Measurements from ENCODE around the gene CLEC20A. TPM values are rescaled to one million over a fixed set of nuclear protein-coding genes. Genes with fewer than 3 reads are reported as not detected.

CLEC20A gene
- total RNA-seq, 2 donors from 2014 or later = not detected

- TF ChIP-seq, protein P1, sequence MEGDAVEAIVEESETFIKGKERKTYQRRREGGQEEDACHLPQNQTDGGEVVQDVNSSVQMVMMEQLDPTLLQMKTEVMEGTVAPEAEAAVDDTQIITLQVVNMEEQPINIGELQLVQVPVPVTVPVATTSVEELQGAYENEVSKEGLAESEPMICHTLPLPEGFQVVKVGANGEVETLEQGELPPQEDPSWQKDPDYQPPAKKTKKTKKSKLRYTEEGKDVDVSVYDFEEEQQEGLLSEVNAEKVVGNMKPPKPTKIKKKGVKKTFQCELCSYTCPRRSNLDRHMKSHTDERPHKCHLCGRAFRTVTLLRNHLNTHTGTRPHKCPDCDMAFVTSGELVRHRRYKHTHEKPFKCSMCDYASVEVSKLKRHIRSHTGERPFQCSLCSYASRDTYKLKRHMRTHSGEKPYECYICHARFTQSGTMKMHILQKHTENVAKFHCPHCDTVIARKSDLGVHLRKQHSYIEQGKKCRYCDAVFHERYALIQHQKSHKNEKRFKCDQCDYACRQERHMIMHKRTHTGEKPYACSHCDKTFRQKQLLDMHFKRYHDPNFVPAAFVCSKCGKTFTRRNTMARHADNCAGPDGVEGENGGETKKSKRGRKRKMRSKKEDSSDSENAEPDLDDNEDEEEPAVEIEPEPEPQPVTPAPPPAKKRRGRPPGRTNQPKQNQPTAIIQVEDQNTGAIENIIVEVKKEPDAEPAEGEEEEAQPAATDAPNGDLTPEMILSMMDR (IDR thresholded peaks at IDR 0.05) = no peak
- TF ChIP-seq POLR2A (IDR thresholded peaks at IDR 0.05) = no peak
- Histone ChIP-seq H3K4me3 (no peak overlapping the region), H3K27ac (no peak overlapping the region), H3K27me3 (no peaks in the 10 kb centered on the region), H3K4me1 (no peaks in the 10 kb centered on the region), H3K36me3 (replicated peaks in 1 of 2; ENCODE audit: insufficient read depth in 1 of 2, low read depth in 2 of 2) (no peaks in the 10 kb centered on the region), H3K9me3 (no peaks in the 10 kb centered on the region)
- WGBS, 2 donors = 81 to 89% methylated on average over 4 of the region's 4 CpGs
- DNase-seq = no peak
- ATAC-seq = no peak
- intact Hi-C loops (cut with DNase I) = no loop called here
Observed at GRCh38 chr1:178516110-178516509, 19.3 kb upstream of the CLEC20A start.

GRCh38 chr1:178513278-178513983 is 16.7 kb upstream of the CLEC20A start:
- Histone ChIP-seq H3K4me3 (no peak overlapping the region), H3K36me3 (replicated peaks in 1 of 2; ENCODE audit: insufficient read depth in 1 of 2, low read depth in 2 of 2) (no peaks in the 10 kb centered on the region), H3K9me3 (no peaks in the 10 kb centered on the region), H3K27ac (no peak overlapping the region), H3K27me3 (no peaks in the 10 kb centered on the region), H3K4me1 (no peaks in the 10 kb centered on the region)
- TF ChIP-seq, protein P1 (IDR thresholded peaks at IDR 0.05) = no peak
- TF ChIP-seq POLR2A (IDR thresholded peaks at IDR 0.05) = no peak
- ATAC-seq = no peak
- no peak for DNase-seq
- intact Hi-C loops (cut with DNase I) = no loop called here
- 66 to 75% methylated on average over 14 of the region's 14 CpGs for WGBS, 2 donors

- Histone ChIP-seq H3K4me1 (no peaks in the 10 kb centered on the region), H3K4me3 (no peak within 1 kb of the TSS), H3K27ac (no peak within 1 kb of the TSS), H3K36me3 (replicated peaks in 1 of 2; ENCODE audit: insufficient read depth in 1 of 2, low read depth in 2 of 2) (no peaks in the 10 kb centered on the region), H3K9me3 (no peaks in the 10 kb centered on the region), H3K27me3 (no peaks in the 10 kb centered on the region)
- ATAC-seq (no peak), DNase-seq (no peak)
- TF ChIP-seq POLR2A (IDR thresholded peaks at IDR 0.05) = no peak
- TF ChIP-seq, protein P1 (IDR thresholded peaks at IDR 0.05) = no peak
- intact Hi-C loops (cut with DNase I) = no loop called here
- 86 to 89% methylated on average over 12 to 19 of the region's 19 CpGs for WGBS, 2 donors
Observed at GRCh38 chr1:178512566-178513277, 16.0 kb upstream of the CLEC20A start, which contains the start of gene TEX35. TSS of gene TEX35 (plus strand) at chr1:178513109. CDS start at chr1:178513189, 80 bp downstream.

- intact Hi-C loops (cut with DNase I) = no loop called here
- no peaks in the 10 kb centered on the region for H3K9me3 ChIP-seq
- H3K4me3 ChIP-seq = no peak overlapping the region
- no peak overlapping the region for H3K27ac ChIP-seq
- TF ChIP-seq, protein P1 (IDR thresholded peaks at IDR 0.05) = no peak
- TF ChIP-seq POLR2A (IDR thresholded peaks at IDR 0.05) = no peak
- no peaks in the 10 kb centered on the region for H3K36me3 ChIP-seq (replicated peaks in 1 of 2; ENCODE audit: insufficient read depth in 1 of 2, low read depth in 2 of 2)
- WGBS, 2 donors = 84 to 89% methylated on average over 4 of the region's 4 CpGs
- peaks cover 5% of the 10 kb centered on the region for H3K4me1 ChIP-seq
- no peak for DNase-seq
- H3K27me3 ChIP-seq = no peaks in the 10 kb centered on the region
- no peak for ATAC-seq
Observed at GRCh38 chr1:178510155-178510554, 13.4 kb upstream of the CLEC20A start.

Data from body of pancreas (tissue), 4 donors.